Skin of body (tissue), 2 donors: ENCODE results near the gene FGFRL1. TPM values are rescaled to one million over a fixed set of nuclear protein-coding genes. Genes with fewer than 3 reads are reported as not detected.

Experiments used
- DNase-seq: peaks from one replicate; lab custom pipeline; 2025; lab: John Stamatoyannopoulos, UW
- total RNA-seq: library from RNA; depleted of rRNA; stranded (reverse); fragments of >200 nt; gene quantifications from one replicate; pipeline ENCODE4 v1.2.3, GENCODE V29; 2014

FGFRL1 gene
- total RNA-seq, 1 donor from 2014 or later = 15.0 TPM

GRCh38 chr4:1021386-1022050, 10.1 kb downstream of the FGFRL1 start:
- no peak for DNase-seq

DNA sequence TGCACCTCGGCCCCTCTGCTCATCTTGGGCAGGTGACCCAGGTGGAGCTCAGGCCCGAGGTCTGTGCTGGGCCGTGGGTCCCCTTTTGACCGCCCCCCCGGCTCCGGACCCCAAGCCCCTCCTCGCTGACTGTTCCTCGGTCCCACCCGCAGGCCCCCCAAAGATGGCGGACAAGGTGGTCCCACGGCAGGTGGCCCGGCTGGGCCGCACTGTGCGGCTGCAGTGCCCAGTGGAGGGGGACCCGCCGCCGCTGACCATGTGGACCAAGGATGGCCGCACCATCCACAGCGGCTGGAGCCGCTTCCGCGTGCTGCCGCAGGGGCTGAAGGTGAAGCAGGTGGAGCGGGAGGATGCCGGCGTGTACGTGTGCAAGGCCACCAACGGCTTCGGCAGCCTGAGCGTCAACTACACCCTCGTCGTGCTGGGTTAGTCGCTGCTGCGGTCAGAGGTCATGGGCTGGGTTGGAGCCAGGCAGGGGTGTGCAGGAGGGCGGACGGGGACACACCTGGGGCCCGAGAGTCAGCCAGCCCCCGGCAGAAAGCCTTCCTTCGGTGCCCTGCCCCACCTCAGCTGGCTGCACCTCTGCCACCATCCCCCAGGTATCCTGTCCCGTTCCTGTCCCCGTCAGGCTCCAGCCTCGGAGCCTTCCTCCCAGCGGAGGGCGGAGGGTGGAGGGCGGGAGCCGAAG, 10.8 kb downstream of the FGFRL1 start:
- no peak for DNase-seq

DNA sequence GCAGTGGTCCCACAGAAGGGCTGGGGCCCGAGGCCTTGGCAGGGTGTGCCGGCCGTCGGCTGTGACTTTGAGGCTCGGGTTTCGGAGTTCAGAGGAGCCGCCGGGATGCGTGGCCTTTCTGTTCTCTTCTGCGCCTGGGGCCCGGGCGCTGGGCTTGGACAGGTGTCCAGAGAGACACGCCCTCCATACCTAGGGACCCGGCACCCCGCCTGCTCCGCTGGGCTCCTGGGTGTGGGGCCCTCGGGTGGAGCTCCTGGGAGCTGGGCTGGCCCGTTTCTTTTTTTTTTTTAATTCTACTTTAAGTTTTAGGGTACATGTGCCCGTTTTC, 11.3 kb downstream of the FGFRL1 start:
- DNase-seq = no peak

GRCh38 chr4:1023075-1023640, 11.7 kb downstream of the FGFRL1 start:
- no peak for DNase-seq

- DNase-seq = no peak
Observed at GRCh38 chr4:1023895-1024740, 12.7 kb downstream of the FGFRL1 start.

DNA sequence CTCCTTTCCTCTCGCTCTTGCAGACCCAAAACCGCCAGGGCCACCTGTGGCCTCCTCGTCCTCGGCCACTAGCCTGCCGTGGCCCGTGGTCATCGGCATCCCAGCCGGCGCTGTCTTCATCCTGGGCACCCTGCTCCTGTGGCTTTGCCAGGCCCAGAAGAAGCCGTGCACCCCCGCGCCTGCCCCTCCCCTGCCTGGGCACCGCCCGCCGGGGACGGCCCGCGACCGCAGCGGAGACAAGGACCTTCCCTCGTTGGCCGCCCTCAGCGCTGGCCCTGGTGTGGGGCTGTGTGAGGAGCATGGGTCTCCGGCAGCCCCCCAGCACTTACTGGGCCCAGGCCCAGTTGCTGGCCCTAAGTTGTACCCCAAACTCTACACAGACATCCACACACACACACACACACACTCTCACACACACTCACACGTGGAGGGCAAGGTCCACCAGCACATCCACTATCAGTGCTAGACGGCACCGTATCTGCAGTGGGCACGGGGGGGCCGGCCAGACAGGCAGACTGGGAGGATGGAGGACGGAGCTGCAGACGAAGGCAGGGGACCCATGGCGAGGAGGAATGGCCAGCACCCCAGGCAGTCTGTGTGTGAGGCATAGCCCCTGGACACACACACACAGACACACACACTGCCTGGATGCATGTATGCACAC, 13.6 kb downstream of the FGFRL1 start:
- no peak for DNase-seq

- peak; percentile 25 for DNase-seq
Observed at GRCh38 chr4:1026115-1026514, 14.7 kb downstream of the FGFRL1 start.

GRCh38 chr4:1027219-1027914, 15.9 kb downstream of the FGFRL1 start:
- no peak for DNase-seq

GRCh38 chr4:1027915-1028238, 16.5 kb downstream of the FGFRL1 start:
- DNase-seq = no peak

DNA sequence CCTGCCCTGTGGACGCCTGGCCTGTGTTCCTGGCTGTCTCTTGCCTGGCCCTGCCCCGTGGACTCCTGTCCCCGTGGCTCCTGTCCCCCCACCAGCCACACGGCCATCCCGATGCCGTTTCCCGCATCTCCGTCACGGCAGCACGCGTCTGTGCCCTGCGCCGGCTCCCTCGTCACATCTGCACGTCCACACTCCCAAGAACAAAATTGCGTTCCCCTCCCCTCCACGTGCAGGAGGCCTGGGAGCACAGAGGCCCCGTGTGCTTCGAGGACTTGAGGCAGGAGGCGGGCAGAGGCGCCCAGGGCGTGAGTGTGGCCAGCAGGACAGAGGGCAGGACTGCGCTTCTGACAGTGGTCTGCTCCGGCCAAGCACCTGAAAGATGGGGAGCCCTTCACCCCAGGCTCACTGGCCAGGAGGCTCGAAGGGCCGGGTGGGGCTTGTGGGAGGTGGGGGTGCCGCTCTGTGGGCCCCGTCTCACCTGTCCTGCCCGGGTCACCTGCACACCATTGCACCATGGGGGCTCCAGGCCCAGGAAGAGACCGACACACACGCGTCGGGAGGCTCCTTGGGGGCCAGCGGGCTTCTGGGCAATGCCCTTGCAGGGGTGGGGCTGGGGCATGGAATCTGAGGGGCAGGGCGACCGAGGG, 17.3 kb downstream of the FGFRL1 start:
- DNase-seq = no peak

DNA sequence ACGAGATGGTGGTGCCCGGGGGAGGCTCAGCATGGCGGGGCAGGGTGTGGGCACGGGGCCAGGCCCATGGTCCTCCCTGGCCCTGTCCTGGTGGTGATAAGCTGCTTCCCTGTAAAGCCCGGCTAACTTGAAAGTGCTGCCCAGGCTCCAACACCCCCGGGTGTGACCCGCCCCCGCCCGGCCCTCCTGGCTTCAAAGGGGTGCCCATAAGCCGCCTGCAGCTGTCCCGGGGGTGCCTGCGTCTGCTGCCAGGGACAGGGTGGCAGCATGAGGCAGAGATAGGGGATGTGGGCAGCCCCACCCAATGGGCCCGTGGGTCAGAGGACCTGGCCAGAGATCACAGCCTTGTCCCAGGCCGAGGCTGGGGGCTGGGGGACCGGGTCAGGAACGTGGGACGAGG, 18.1 kb downstream of the FGFRL1 start:
- no peak for DNase-seq

GRCh38 chr4:1030031-1030430, 18.6 kb downstream of the FGFRL1 start:
- DNase-seq = no peak

DNA sequence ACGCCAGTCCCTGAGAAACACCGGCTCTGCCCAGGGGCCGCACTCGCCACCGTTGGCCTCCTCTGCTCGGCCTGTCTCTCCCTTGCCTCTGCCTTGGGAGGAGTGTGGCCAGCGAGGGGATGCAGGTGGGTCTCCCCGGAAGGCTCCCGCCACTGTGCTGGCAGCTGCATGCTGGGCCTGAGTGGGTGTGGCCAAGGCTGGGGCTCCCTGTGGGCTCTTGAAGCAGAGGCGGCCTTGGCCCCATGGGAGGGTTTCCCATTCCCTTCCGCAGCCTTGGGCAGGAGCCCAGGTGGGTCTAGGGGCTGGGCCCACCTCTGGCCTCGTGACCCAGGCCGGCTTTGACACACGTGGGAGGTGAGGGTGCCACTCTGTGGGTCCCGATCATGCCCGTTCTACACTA, 19.1 kb downstream of the FGFRL1 start:
- no peak for DNase-seq

DNA sequence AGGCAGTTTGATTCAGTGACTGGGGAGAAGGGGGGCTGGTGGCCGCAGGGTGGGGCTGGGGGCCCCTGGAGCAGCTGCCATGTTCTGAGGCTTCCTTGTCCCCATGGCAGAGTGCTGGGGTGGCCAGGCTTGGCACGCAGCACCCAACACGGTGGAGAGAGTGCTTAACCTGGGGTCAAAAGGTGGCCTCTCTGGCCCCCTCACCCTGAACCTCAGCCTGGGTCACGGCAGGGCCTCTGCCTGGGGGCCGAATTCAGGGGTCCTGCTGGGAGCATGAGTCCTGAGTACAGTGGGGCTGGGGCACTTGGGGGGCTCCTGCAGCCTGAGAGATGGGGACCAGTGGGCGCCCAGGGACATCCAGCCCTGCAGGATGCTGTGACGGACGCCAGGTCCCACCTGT, 19.9 kb downstream of the FGFRL1 start:
- DNase-seq = no peak

DNA sequence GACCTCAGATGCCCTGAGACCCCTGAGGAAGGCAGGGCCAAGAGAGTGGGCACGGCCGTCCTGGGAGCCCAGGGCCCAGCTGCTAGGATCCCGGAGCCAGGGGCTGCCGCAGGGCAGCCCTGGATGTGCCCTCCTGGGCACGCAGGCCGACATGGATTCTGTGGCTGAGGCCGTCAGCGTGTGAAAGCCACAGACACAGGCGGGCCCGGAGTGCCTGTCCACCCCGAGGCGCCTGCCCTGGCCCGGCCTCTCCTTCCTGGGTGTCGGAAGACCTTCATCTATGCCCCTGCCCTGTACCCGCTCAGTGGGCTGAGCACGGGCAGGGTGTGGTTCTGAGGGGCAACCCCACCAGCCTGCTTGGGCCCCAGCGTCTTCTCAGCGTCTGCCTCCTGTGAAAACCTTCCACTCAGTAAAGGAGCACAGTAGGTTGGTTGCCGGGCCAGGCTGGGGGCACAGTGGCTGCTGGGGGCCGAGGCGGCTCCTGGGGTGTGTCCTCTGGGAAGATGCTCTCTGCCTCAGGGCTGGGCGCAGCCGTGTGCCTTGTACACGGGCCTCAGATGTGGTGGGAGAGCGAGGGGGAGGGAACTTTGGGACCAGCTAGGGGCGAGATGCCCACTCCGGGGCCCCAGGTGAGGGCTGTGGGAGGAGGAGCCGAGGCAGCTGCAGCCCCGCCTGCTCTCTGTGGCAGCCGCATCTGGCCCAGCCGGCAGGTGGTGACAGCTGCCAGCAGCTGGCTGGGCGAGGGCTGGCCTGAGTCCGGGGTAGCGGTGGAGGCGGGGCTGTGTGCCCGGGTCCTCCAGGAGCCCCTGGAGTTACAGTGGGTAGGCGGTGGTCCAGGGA, 20.8 kb downstream of the FGFRL1 start:
- DNase-seq = no peak

- DNase-seq = no peak
Observed at GRCh38 chr4:1032861-1033260, 21.4 kb downstream of the FGFRL1 start.

GRCh38 chr4:1033840-1034551, 22.6 kb downstream of the FGFRL1 start:
- no peak for DNase-seq

DNA sequence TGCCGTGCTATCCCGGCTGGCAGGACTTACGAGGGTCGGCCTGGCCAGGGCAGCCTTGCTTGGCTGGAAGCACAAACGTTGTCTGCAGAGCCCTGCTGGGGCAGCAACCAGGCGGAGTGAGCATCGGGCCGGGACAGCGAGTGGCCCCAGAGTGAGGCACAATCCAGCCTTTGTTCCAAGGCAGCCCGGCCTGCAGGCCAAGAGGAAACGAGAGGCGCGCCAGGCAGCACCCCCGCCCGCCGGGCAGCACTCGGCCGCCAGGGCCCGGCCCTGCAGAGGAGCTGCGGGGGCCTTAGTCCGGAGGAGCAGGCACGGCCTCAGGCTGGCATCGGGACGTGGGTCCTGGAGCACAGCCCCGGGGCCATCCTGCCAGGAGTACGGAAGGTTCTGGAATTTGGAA, 24.1 kb downstream of the FGFRL1 start:
- DNase-seq = no peak

DNA sequence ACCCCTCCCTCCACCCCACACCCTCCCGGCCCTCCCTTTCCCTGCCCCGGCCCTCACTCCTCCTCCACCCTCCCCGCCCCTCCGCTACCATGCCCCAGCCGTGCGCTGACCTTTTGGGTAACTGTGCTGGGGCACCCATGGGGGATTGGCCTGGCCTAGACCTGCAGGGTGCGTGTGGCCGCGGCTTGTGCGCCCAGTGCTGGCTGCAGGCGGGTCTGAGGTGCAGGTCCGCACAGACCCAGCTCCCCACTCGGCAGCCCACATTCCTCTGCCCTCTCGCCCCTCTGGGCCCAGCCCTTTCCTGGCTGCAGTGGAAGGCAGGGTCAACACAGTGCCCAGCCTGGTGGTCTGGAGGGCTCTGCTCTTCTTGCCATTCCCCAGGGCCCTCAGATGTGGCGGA, 24.7 kb downstream of the FGFRL1 start:
- DNase-seq = no peak
